Measurements from ENCODE around the gene CCR2.
A peak's percentile ranks its signal among the peaks of the same experiment; 100 is the strongest.
"Not testable (repeated sequence)": the region's sequence is repeated elsewhere in the genome, so short reads cannot be mapped to it uniquely, and the experiment has no call there.

The CCR2 gene

GRCh38 chr3:46380471-46381221, 26.7 kb downstream of the CCR2 start:
- ATAC-seq: no peak

DNA sequence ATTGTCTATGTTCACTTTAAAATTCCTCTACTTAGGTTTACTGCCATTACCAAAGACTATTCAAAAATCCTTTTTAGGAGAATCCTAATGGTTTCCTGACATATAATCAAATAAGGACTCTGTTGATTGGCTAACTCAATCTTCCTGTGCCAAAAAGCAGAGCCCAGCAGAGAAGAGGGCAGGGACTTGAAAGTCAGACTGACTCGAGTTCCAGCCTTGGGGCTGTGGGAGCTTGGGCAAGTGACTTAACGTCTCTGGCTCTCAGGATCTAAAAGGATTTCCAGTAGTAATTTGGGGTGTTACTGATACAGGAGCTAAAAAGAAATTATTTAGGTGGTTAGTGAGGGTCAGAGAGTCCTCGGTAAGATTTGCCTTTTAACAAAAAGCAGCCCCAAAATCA, 27.7 kb downstream of the CCR2 start:
- ATAC-seq: no peak

- no peak for ATAC-seq
Measured at GRCh38 chr3:46383211-46383950, 29.5 kb downstream of the CCR2 start.

- ATAC-seq: no peak
Measured at GRCh38 chr3:46383951-46384330, 30.0 kb downstream of the CCR2 start.

DNA sequence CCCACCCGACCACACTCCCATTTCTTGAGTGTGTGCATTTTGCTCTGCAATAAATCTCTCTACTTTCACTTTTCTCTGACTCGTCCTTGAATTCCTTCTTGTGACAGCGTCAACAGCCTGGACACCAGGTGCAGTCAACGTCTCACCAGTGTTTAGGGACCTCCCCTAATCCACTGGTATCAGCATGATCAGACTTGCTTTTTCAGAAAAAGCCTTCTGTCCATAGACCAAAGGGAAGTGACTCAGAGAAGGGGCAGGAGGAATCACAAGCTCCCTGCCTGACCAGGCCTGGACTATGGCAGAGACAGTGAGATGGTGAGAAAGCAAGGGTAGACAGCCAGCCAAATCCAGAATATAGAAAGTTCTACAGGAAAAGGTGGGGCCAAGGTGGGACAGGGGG, 32.3 kb downstream of the CCR2 start:
- ATAC-seq: peak in 1 of 2 donors; percentile 17

- ATAC-seq: not testable (repeated sequence)
Measured at GRCh38 chr3:46388847-46389246, 34.9 kb downstream of the CCR2 start.

GRCh38 chr3:46389306-46389705, 35.4 kb downstream of the CCR2 start:
- no peak for ATAC-seq

GRCh38 chr3:46391526-46391925, 37.6 kb downstream of the CCR2 start:
- ATAC-seq: not testable (repeated sequence)

DNA sequence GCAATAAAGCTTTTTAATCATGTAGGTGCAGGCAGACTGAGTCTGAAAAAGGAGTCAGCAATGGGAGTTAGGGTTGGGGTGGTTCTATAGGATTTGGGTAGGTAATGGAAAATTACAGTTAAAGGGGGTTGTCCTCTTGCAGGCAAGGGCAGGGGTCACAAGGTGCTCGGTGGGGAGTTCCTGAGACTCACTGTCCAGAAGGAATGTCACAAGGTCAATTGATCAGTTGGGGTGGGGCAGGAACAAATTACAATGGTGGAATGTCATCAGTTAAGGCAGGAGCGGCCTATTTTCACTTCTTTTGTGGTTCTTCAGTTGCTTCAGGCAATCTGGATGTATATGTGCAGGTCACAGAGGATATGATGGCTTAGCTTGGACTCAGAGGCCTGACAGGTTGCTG, 39.1 kb downstream of the CCR2 start:
- no peak for ATAC-seq

DNA sequence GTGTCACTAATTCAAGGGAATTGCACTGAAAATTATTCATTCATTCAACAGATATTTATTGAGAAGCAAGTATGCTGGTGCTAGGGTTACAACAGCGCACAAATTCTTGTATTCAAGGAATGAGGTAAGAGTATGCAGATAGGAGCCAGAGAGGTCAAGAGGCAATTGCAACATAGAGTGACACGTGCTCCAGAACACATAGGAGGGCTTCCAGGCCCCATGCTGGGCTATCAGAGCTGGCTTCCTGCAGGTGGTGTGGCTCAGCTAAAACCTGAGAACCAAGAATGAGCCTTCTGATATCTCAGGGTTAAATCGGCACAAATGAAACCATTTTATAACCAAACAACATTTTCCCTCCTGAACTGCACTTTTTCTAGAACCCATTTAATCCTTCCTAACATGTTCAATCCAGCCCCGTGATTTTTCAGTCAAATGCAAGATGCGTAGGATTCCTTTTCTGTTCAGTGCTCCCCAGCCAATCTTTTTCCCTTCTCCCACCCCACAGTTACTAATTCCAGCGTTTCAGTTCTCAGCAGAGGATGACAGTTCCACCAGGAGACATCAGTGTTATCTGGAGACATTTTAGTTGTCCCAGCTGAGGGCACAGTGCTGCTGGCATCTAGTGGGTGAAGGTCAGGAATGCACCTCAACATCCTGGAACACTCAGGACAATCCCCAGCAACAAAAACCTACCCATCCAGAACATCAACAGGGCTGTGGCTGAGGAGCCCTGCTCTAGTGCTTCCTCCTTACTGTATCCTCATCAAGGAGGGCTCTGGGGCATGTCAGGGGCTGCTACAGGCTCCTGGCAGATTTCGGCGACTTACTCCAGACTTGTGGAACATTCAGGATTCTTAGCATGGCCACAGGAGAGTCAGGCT, 39.9 kb downstream of the CCR2 start:
- ATAC-seq: no peak

GRCh38 chr3:46395210-46395661, 41.3 kb downstream of the CCR2 start:
- ATAC-seq: no peak

DNA sequence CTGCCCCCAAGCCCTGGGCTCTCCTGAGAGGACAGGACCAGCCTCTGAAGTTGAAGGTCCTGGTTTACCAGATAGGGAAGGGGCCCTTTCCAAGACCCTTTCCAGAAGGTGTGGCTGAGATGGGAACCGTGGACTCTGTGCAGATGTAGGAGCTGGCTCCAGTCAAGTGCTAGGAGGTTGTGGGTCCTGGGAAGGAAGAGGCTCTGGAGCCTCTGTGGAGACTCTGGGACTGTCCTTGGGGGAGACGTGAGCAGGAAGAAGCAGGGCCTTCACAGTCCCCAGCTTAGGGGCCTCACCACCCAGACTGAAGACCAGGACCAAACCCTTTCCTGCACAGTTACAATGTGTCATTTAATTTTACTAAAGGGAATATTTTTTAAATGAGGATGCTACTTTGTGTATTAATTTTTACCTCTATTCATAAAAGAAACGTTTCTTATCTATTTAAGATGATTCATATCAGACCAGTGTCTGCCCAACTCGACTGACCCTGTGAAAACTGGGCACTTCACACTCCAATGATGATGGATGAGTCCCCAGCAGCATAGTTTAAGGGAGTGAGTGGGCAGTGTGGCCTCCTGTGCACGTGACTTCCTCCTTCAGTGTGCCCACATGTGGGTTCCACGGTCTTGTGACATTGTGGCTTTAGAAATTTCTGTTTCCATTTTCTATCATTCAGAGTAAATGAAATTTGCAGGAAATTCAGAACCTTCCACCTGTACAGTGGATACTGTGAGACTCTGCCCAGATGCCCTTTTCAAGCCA, 42.0 kb downstream of the CCR2 start:
- peak in 1 of 2 donors; percentile 17 for ATAC-seq

- ATAC-seq: no peak
Measured at GRCh38 chr3:46397111-46397510, 43.2 kb downstream of the CCR2 start.

DNA sequence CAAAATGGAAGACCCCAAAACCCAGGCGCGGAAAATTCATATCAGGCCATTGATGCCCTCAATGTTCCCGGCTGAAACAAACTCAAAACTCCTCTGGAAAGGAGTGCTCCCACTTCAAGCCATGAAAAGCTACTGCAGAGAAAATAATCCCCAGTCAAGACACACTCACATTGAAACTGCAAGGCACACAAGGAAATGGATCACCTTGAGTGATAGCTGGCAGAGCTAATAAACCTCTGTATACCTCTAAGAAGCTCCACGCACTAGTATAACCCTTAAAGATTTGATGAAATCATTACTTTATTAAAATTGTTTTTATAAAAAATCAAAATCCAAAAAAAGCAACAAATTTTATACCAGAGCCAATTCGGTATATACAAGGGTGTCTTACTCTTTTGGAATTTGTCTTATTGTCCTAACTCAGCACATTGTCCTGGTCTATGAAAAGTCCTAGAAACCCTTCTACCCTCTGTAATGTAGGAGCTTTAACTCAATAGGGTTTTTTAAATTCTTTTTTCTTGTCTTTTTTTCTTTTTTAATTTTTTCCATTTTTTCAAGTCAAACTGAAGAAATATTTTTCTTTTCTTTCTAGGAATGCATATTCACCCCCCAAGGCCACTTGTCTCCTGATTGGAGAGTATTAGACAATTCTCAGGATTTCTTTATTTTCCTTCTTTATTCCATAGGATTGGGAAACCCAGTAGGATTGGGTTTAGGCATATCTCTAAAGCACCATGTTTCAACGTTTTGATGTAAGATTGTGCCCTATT, 44.5 kb downstream of the CCR2 start:
- ATAC-seq: no peak

DNA sequence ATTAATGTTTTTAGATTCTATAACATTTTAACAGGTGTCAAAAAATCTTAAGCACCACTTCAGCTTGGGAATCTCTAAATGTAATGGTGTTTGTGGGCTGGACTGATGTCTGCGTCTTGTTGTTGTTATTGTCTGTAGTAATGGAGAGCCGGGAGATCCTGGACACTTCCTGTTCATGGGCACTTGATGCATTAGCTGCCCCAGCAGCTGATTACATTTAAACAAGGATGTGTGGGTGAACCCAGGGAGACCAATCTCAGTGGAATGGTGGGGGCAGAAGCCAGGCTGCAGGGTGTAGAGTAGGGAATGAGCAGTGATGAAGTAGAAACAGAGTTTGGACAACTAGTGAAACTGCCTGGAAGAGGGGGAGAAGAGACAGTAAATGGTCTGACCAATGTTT, 45.2 kb downstream of the CCR2 start:
- no peak for ATAC-seq

- ATAC-seq: no peak
Measured at GRCh38 chr3:46399557-46399956, 45.6 kb downstream of the CCR2 start.

- ATAC-seq: no peak
Measured at GRCh38 chr3:46400000-46400734, 46.3 kb downstream of the CCR2 start.

DNA sequence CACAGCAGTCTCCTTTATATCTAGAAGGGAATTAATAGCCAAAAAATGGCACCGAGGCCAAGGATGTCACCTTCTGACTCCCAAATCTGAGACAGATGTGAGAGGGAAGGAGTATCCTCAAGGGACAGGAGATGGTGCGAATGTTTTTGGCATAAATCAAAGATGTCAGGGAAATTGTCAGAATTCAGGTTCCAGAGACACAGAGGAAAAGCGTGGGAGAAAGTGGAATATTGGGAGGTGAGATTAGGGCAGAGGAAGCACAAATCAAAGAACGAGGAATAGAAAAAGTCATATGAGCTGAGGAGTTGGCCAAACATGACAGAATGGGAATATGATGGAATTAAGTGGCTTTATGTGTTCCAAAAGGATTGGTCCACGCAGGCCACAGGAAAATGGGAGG, 46.9 kb downstream of the CCR2 start:
- ATAC-seq: no peak

DNA sequence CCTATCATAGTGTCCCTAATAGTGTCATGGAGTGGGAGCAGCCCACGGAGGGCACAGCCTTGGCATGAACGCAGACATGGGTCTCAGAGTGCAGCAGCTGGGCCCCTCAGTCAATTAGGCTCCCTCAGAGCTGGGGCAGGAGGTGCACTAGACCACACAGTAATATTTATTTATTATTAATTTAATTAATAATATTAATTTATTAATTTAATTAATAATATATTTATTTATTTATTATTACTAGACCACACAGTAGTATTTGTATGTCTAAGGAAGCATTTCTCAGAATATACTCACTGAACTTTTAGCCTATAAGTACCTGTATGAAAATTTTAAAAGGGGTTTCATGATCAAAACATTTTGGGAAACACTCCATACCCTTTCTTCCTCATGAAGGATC, 47.7 kb downstream of the CCR2 start:
- ATAC-seq: no peak

GRCh38 chr3:46402902-46403301, 49.0 kb downstream of the CCR2 start:
- not testable (repeated sequence) for ATAC-seq
